ENCODE results near the gene ASCL5.

Gene ASCL5

DNA sequence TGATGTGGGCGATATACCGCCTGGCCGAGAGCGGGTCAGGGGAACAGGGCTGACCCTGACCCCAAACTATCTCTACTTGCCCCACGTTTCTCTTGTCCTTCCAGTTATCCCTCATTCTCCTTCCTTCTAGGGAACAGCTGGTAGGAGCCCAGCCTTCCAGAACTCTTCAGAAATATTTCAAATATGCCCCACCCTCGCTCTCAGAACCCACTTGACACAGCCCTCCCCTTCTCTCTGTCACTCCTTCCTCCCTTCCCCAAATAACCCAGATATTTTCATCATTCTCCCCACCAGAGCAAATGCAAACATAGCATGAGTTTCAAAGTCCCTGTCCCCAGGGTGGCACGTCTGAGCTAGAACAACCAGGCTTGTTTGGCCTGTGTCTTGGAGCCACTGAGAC lies 15.8 kb downstream of the ASCL5 start:
- no peak for DNase-seq (ENCODE audit: low spot score)

DNA sequence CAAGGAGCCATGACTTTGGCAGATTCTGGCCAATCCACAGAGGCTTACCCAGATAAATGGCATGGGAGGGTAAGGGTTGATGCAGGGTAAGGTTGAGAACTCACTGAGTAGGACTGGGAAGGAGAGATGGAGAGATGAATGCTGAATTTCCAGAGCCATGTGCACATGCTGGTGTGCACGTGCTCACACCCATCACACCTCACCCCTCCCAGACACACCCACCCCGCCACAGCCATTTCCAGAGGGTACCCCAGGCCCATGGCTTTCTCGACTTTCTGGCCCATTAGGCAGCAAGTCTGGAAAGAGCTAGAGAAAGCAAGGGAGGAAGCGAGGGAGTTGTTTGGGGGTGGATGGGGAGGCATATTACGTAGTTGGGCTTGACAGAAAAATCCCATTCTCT lies 16.4 kb downstream of the ASCL5 start:
- no peak for DNase-seq (ENCODE audit: low spot score)

DNA sequence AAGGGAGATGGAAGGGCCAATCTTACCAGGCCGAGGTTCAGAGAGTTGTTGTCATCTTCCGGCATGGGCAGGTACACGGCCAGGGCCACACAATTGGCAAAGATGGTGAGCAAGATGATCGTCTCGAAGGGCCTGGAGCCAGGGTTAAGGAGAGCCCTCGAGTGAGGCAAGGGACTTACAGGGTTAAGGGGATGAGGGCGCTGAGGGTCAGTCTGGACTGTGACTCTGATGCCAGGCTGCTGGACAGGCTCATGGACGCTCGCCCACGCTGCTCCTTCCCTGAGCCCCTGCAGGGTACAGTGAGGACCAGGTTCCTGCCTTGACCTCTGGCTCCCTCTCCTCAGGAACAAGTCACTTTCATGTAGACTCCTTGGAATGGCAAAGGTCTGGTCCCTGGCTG lies 16.8 kb downstream of the ASCL5 start:
- DNase-seq (ENCODE audit: low spot score): no peak

DNA sequence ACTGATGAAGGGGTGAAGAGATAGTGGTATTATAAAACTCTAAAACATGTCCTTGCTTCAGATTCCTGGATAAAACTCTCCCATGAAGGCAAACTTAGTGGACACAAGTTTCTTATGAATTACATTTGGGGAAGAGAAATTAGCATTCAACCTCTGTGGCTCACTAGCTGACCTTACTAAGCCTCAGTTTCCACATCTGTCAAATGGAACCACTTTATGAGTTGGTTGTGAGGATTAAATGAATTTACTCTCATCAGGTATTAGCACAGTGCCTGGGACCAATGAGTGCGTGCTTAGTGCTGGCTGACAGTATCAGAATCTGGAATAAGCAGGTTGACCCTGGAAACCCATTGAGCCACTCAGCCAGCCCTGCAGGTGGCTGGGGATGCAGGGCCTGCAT lies 17.3 kb downstream of the ASCL5 start:
- DNase-seq (ENCODE audit: low spot score): no peak

DNA sequence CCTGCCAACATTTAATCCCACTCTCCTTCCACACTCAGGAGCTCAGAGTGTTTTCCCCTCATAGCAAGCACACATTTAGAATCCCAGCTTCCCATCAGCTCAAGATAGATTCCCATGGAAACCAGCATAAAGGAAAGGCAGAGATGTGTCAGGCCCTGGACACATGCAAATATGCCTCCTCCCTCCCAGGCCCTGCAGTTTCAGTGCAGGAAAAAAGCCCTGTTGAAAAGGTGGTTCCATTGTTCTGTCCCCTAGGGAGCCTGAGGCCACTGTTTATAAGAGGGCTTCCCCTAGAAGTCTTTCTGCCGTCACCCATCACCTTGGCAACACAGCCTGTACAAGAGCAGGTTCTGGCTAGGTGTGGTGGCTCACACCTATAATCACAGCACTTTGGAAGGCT lies 18.4 kb downstream of the ASCL5 start:
- DNase-seq (ENCODE audit: low spot score): no peak

DNA sequence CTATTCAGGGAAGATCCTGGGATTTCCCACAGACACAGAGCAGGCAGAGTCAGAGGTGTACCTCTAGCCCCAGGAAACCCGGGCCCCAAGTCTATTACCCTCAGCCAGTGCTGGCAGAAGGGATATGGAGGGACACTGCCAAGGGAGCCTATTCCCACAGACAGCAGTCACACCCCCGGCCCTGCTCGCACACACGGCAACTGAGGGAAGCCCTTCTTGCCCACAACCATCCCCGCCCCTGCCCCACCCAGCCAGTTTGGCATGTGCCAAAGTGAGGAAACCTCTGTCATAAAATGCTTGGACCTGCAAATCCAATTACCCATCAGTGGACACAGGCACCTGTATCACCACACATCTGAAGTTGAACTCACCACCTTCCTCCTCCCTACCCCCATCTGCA lies 21.3 kb downstream of the ASCL5 start:
- DNase-seq (ENCODE audit: low spot score): no peak

DNA sequence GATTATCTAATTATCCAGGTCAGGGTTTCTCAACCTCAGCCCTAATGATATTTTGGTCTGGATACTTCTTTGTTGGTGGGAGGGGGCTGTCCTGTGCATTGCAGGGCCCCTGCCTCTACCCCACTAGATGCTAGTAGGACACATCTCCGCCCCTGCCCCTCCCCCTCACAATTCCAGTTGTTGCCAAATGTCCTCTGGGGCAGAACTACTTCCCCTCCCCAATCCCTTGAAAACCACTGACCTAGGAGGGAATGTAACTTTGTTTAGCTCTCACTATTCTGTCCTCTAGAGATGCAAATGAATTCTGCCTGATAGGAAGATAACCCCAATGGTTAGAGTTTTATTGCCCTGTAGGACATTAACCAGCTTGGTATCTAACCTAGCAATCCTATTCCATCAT lies 22.8 kb downstream of the ASCL5 start:
- DNase-seq (ENCODE audit: low spot score): no peak

DNA sequence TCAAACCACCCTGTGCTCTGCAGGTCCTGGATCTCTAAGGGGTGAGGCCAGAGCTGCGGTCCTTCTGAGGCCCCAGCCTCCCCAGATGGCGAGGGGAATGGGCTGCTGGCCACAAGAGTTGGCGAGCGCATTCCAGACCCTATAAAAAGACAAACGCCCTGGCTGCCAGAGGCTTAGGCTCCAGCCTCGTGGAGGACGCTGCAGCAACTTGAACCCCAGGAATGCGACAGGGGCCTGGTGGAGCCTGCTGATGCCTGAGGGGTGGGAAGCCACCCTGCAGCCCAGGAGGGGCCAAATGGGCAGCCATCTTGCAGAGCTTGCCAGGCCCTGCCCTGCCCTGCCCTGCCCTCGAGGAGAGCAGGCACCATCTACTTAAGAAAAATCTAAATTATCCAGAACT lies 23.3 kb downstream of the ASCL5 start:
- DNase-seq (ENCODE audit: low spot score): no peak

DNA sequence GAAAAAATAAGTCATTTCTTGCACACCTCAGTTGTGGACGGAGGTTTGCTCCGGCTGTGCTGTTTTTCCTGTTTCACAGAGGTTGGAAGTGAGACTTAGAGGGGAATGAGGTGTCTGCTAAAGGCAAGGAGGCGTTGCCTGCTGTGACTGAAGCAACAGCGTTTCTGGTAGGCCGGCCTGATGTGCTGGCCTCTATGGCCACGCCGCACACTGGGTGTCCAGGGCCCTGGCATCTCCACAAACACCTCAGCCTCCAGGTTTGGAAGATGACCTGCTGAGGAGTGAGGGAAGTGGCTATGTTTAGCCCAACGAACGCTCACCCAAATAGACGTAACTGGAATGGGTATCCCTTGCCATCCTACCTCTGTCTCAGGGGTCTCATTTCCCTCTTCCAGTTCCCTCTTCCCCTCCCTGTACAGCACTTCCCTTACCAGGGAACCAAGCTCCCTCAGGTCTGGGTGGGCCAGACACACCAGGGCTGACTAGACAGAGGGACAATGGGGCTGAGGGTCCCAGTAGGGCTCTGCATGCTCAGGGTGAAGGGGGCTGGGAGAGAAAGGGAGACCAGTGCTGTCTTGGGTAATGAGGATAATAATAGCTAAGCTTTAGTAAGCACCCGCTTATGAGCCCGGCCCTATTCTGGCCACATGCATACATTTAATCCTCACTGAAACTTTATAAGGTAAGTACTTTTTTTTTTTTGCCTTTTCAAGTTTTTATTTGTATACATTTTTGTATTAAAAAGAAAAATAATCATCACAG lies 26.6 kb downstream of the ASCL5 start:
- DNase-seq (ENCODE audit: low spot score): no peak

DNA sequence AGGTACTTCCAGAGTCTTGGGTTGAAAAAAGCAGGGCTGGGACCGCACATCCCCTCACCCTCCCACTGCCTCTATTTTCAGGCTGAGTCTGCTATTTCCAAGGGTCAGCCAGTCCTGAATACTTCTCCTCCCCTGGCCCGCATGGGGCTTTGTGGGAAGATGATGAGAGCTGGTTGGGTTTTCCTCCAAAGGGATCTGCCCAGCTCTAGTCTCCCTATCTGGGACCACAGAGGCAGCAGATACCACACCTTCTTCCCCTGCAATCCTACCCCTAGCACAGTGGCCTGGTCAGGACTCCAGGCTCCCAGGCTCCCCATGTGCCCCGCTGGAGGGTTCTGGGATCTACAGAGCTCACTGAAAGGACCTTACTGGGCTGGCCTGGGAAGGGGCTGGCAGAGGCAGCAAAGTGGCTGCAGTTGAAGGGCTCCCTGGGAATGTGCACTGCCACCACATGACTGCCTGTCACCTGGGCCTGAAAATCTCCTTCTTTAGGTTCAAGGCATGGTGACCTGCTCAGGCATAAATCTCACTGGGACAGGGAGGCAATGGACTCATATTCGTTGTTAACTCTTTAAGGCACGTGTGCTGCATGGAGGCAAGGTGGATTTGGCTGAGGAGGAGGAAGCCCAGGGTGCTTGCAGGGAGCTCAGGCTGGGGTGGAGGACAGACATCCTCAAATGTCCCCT lies 27.8 kb downstream of the ASCL5 start:
- DNase-seq (ENCODE audit: low spot score): no peak

DNA sequence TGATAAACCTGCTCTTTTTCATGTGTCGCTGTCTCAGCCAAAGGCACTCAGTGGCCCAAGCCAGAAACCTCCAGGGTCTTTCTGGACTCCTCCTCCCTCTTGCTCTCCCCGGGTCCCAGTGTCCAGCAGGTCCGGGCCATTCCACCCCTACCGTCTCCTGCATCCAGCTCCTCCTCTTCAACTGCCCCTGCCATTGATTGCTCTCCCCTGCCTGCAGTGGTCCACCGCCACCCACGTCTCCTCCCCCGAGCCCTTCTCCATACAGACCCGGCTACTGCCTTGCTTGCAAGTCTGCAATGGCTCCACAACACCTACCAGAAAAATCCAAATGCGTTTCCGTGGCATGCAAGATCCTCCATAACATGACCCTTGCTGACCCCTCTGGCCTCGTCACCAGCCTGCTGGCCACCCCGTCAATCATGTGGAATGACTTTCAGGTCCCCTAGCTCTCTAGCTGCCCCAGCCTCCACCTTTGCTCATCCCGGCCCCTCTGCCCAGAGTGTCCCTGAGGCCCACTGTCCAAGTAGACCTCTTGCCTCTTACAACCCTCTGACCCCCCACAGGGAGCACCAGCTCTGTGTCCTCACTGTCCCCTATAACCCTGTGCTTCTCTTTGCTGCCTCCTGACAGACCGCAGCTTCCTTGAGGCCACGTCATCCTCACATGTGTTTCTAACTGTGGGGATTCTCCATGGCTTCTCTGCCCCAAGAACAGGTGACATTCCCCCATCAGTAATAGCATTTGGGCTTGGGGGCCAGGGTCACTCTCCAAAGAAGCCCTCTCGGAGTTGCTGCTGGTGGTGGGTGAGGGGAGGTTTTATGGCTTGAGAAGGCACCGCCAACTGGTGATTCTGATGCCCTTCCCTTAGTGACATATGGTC lies 29.8 kb downstream of the ASCL5 start:
- no peak for DNase-seq (ENCODE audit: low spot score)

DNA sequence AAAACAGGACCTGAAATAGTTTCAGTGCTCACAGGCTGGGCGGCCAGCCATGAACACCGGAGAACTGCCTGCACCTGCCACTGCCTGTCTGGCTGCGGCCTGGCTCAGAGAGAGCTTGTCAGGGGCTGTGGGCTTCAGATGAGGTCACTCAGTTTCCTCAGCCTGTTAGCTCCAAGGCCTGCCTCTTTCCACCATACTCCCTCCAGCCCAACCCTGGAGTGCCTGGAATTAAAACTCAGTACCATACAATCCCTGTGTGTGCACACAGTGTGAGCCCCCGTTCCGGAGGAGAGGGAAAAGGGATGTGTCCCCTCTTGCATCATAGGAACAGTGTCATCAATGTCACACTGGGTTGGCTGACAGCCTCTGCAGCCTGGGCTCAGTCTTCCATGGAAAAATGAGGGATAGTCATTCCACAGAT lies 30.9 kb downstream of the ASCL5 start:
- DNase-seq (ENCODE audit: low spot score): no peak

DNA sequence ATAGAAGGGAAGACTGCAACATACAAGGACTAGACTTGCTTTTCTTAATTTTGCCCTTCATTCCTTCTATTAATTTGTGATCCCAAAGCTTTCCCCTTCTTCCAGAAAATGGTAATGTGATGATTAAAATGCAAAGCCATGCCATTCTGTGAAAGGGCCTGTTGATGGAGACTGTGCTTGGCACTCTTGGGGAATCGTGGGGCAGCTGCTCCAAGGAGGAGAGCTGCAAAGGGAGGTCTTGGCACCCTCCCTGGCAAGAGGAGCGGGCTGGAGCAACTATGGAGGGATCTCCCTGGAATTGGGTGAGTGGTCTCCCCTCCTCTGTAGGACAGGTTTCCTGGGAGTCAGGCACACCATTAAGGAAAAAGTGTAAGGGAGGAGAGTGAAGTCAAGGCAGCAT lies 31.4 kb downstream of the ASCL5 start:
- DNase-seq (ENCODE audit: low spot score): no peak

DNA sequence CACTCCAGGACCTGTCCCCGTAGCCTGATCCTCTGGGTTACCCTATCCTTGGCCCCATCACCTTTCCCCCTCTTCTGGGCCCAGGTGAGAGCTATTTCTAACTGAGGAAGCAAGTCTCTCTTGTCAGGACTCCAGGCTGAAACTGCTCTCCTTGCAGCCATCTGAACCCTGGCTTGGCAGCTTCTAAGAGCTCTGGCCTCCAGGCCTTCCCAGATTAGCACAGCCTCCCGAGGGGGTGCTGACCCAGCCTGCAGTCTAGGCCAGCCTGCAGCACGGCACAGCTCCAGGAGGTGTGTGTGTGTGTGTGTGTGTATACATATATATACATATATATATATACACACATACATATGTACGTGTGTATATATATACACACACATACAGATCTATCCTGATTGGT lies 32.2 kb downstream of the ASCL5 start:
- no peak for DNase-seq (ENCODE audit: low spot score)

DNA sequence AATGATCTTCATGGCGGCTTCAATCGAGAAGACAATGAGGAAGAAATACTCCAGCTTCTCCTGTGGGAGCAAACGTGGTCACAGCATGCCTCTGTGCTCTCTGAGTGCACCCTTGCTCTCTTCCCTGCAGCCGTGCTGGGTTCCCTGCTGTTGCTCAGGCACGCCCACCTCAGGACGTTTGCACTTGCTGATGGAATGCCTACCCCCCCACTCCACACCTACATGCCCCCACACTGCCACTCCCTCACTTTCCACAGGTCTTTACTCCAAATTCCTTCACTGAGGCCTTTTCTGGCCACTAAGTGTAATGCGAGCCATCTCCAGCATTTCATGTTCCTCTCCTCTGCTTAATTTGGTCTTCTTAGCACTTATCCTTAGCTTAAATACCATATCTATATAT lies 33.0 kb downstream of the ASCL5 start:
- DNase-seq (ENCODE audit: low spot score): no peak

DNA sequence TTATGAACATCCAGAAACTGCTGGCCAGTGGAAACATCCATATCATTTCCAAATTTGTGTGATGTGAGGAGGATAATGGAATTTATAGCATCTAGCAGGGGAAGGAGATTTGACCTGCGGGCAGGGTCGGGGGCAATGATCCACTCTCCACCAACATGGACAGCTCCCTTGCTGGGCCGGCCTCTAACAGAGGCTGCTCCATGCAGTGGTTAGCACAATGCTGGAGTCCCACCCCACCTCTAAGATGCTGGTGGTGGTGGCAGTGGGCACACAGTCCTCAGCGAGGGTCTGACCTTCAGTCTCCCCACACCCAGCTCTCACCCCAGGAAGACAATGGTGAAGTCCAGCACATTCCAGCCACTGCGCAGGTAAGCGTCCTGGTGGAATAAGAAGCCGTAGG lies 33.4 kb downstream of the ASCL5 start:
- no peak for DNase-seq (ENCODE audit: low spot score)

DNA sequence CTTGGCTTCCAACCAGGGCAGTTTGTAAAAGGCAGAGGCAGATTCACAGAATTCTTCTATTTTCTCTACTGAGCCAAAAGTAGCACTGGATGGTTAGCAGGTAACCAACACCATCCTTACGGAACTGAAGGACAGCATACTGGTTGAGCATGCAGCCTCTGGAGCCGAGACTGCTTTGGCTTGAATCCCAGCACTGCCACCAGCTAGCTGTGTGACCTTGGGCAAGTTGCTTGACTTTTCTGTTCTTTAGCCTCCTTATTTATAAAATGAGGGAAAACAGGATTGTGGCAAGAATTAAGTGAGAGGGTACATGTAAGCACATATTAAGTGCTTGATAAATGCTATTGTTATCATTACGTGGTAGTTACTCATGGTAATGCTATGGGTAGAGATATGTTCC lies 34.2 kb downstream of the ASCL5 start:
- DNase-seq (ENCODE audit: low spot score): no peak

DNA sequence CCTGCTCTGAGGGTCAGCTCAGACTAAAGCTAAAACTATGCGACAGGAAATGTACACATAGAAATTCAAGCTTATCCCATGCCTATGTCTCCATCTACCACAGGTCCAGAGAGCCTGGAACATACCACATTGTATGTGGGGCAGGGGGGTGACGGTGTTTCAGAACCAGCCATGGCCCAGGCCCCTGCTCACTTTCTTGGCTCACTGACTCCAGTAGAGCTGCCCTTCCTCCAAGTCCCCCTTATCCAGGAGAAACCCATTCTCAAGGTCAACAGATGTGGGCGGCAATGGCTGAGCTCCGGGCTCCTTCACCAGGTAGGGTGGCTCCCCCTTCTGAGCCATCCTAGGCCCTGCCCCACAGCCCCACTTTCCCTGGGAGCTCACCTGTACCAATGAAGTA lies 35.7 kb downstream of the ASCL5 start:
- no peak for DNase-seq (ENCODE audit: low spot score)

DNA sequence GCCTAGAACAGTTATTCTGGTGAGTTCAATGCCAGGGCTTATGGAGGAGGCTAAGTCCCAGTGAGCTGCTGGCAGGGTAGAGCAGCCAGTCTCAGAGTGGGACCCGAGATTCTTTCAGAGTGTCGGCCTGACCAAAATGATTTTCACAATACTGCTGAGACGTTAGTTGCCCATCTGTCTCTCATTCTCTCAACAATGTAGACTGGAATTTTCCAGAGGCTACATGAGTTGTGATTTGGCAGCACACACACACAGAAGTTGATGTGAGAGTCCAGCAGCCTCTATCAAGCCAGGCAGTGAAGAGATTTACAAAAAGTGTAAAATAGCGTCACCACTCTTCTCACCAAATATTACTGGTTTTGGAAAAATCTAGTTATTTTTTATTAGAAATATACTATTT lies 36.4 kb downstream of the ASCL5 start:
- no peak for DNase-seq (ENCODE audit: low spot score)

DNA sequence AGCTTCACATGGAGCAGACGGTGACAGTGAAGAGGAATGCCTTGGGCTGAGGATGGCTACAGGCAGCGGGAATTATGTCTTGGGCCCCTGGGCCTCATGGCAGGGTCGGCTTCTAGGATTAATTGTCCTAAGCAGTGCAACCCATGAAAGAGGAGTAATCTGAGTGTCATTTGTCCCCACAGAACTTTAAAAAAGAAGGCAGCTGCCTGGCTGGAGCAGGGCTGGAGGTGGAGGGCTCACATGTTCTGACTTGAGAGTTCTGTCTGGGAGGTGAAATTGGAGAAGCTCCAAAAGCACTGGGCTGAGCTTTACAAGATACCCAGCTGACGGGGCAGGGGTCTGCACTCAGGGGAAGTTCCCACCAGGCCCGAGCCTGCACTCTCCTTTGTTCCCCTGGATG lies 37.4 kb downstream of the ASCL5 start:
- DNase-seq (ENCODE audit: low spot score): no peak

DNA sequence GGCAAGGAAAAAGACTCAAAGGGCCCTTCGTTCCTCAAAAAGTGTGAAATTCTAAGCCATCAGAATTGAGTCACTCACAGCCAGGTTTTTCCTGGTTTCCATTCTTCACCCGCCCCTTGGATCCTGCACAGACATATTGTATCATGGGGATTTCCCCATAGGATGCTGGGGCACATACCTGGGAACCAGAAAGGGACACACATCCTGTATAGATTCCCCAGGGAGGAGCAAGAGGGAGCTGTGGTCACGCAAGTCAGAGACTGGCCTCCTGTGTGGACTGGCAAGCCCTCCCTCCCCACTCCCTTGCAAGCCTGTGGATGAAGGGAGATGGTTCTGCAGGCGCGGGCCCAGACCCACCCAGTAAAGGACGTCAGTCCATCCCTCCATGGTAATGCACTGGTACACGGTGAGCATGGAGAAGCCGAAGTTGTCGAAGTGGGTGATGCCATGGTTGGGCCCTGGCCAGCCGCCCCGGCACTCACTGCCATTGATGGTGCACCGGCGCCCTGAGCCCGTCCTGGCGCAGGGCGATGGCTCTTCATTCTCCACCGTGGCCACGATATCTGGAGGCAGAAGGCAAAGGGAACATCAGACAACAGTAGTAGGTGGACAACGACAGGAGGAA lies 38.0 kb downstream of the ASCL5 start:
- no peak for DNase-seq (ENCODE audit: low spot score)

DNA sequence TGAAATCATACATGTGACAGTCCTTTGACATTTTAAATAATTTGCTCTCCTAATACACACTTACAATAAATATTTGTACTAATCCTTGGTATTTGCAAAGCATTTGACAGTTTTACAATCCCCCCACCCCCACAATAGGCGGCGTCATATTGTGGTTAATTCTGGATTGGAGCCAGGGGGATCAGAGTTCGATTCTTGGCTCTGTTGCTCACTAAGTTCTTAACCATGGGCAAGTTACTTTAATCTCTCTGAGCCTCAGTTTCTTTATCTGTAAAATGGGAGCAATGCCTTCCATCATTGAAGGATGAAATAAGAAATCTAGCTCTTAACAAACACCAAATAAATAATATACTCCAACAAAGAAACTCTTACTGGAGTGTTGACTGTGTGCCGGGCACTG lies 38.6 kb downstream of the ASCL5 start:
- DNase-seq (ENCODE audit: low spot score): no peak

Data from hepatic stellate cell (primary cell).